ENCODE measurements around the gene ZHX3. TPM values are rescaled to one million over a fixed set of nuclear protein-coding genes. Genes with fewer than 3 reads are reported as not detected.

The ZHX3 gene
- total RNA-seq, 1 donor from 2014 or later: 8.2 TPM

DNA sequence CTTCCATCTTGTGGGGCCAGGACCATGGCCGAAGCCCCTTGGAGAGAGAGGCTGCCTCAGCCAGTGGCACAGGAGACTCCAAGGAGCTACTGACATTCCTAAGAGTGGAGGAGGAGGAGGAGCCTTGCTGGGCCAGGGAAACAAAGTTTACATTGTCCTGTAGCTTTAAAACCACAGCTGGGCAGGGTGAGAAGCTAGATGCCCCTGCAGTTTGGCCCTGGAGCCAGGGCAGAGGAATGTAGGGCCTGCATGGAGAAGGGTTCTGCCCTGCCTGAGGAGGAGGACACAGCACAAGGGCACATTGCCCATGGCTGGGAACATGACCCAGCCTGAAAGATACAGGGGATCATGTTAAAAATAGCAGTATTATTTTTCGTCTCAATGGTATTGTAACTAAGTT lies 142.7 kb downstream of the ZHX3 start:
- no peaks in the 10 kb centered on the region for H3K27me3 Mint-ChIP-seq (ENCODE audit: low read depth)
- no peaks in the 10 kb centered on the region for H3K9me3 Mint-ChIP-seq
- no peak overlapping the region for H3K4me3 Mint-ChIP-seq (ENCODE audit: low read depth)
- intact Hi-C loops (cut with micrococcal nuclease): loop anchor here (5.0 kb wide), 1 partner anchor 37 kb away; the partner anchor contains the start of gene PLCG1
- DNase-seq (ENCODE audit: low spot score): peak; percentile 3
- peaks cover 67% of the 10 kb centered on the region for H3K36me3 Mint-ChIP-seq (ENCODE audit: low read depth)
- H3K27ac Mint-ChIP-seq: peak overlapping the region; percentile 47
- peaks cover 2% of the 10 kb centered on the region for H3K4me1 Mint-ChIP-seq (ENCODE audit: low read depth)

DNA sequence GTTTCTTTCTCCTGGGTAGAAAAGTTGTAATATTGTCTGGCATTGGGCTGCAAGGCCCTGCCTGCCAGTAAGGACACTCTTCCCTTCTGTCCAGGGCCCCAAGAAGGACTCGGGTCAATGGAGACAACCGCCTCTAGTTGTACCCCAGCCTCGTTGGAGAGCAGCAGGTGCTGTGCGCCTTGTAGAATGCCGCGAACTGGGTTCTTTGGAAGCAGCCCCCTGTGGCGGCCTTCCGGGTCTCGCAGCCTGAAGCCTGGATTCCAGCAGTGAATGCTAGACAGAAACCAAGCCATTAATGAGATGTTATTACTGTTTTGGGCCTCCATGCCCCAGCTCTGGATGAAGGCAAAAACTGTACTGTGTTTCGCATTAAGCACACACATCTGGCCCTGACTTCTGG lies 143.2 kb downstream of the ZHX3 start:
- Mint-ChIP-seq H3K27me3 (ENCODE audit: low read depth) (no peaks in the 10 kb centered on the region), H3K36me3 (ENCODE audit: low read depth) (peaks cover 71% of the 10 kb centered on the region), H3K9me3 (no peaks in the 10 kb centered on the region), H3K4me1 (ENCODE audit: low read depth) (peaks cover 2% of the 10 kb centered on the region), H3K4me3 (ENCODE audit: low read depth) (no peak overlapping the region), H3K27ac (peak overlapping the region; percentile 36)
- intact Hi-C loops (cut with micrococcal nuclease): loop anchor here (5.0 kb wide), 1 partner anchor 37 kb away; the partner anchor contains the start of gene PLCG1
- DNase-seq (ENCODE audit: low spot score): peak; percentile 6

DNA sequence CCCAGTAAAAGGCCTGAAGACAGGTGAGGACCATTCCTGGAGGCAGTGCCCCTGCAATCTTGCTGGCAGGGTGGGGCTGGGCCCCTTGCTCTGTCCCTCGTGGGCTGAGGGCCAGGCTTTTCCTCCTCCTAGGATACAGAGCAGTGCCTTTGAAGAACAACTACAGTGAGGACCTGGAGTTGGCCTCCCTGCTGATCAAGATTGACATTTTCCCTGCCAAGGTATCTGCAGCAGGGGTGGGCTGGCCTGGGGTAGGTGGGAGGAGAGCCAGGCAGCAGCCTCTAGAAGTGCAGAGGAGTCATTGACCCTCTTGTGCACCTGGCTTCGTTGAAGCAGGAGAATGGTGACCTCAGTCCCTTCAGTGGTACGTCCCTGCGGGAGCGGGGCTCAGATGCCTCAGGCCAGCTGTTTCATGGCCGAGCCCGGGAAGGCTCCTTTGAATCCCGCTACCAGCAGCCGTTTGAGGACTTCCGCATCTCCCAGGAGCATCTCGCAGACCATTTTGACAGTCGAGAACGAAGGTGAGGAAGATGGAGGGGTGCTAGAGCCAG lies 143.7 kb downstream of the ZHX3 start:
- no peak overlapping the region for H3K27ac Mint-ChIP-seq
- peaks cover 73% of the 10 kb centered on the region for H3K36me3 Mint-ChIP-seq (ENCODE audit: low read depth)
- H3K4me3 Mint-ChIP-seq (ENCODE audit: low read depth): no peak overlapping the region
- peaks cover 2% of the 10 kb centered on the region for H3K4me1 Mint-ChIP-seq (ENCODE audit: low read depth)
- no peak for DNase-seq (ENCODE audit: low spot score)
- no peaks in the 10 kb centered on the region for H3K9me3 Mint-ChIP-seq
- no peaks in the 10 kb centered on the region for H3K27me3 Mint-ChIP-seq (ENCODE audit: low read depth)
- intact Hi-C loops (cut with micrococcal nuclease): loop anchor here (1.0 to 5.0 kb wide), 3 partner anchors 37 to 167 kb away; partner anchors contain the start of genes LPIN3 and PLCG1

DNA sequence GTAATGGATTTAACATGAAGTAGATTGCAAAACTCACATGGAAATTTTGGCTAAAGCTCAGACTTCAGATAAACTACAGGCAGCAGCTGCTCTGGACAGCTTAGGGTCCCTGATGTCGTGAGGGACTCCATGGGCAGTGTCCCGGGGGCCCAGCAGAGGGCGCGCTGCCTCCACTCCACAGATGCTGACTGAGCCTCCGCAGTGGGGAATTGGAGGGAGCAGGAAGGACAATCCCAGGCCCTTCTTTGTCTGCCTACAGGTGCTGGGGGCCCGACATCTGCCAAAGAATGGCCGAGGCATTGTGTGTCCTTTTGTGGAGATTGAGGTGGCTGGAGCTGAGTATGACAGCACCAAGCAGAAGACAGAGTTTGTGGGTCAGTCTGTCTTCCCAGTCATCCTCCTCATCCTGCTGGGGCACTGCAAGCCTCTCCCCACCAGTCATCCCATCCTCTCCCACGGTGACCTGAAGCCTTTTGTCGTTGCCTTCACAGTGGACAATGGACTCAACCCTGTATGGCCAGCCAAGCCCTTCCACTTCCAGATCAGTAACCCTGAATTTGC lies 144.3 kb downstream of the ZHX3 start:
- Mint-ChIP-seq H3K27ac (no peak overlapping the region), H3K36me3 (ENCODE audit: low read depth) (peaks cover 76% of the 10 kb centered on the region), H3K9me3 (no peaks in the 10 kb centered on the region), H3K27me3 (ENCODE audit: low read depth) (no peaks in the 10 kb centered on the region), H3K4me3 (ENCODE audit: low read depth) (no peak overlapping the region), H3K4me1 (ENCODE audit: low read depth) (peaks cover 2% of the 10 kb centered on the region)
- no peak for DNase-seq (ENCODE audit: low spot score)
- intact Hi-C loops (cut with micrococcal nuclease): loop anchor here (1.0 to 5.0 kb wide), 3 partner anchors 36 to 168 kb away; partner anchors contain the start of genes LPIN3 and PLCG1

GRCh38 chr20:41172296-41173140 lies 145.0 kb downstream of the ZHX3 start:
- H3K27ac Mint-ChIP-seq: no peak overlapping the region
- peaks cover 73% of the 10 kb centered on the region for H3K36me3 Mint-ChIP-seq (ENCODE audit: low read depth)
- DNase-seq (ENCODE audit: low spot score): no peak
- no peak overlapping the region for H3K4me3 Mint-ChIP-seq (ENCODE audit: low read depth)
- H3K4me1 Mint-ChIP-seq (ENCODE audit: low read depth): peaks cover 3% of the 10 kb centered on the region
- intact Hi-C loops (cut with micrococcal nuclease): loop anchor here (1.0 to 5.0 kb wide), 3 partner anchors 35 to 168 kb away; partner anchors contain the start of genes LPIN3 and PLCG1
- no peaks in the 10 kb centered on the region for H3K27me3 Mint-ChIP-seq (ENCODE audit: low read depth)
- H3K9me3 Mint-ChIP-seq: no peaks in the 10 kb centered on the region

GRCh38 chr20:41171736-41172295 lies 145.7 kb downstream of the ZHX3 start:
- DNase-seq (ENCODE audit: low spot score): no peak
- Mint-ChIP-seq H3K9me3 (no peaks in the 10 kb centered on the region), H3K27me3 (ENCODE audit: low read depth) (no peaks in the 10 kb centered on the region), H3K36me3 (ENCODE audit: low read depth) (peaks cover 80% of the 10 kb centered on the region), H3K27ac (peak overlapping the region; percentile 19), H3K4me1 (ENCODE audit: low read depth) (peaks cover 10% of the 10 kb centered on the region), H3K4me3 (ENCODE audit: low read depth) (no peak overlapping the region)
- intact Hi-C loops (cut with micrococcal nuclease): loop anchor here (2.0 to 5.0 kb wide), 2 partner anchors 35 to 169 kb away; partner anchors contain the start of genes LPIN3 and PLCG1

GRCh38 chr20:41170386-41171105 lies 147.0 kb downstream of the ZHX3 start:
- no peak for DNase-seq (ENCODE audit: low spot score)
- H3K9me3 Mint-ChIP-seq: no peaks in the 10 kb centered on the region
- peaks cover 84% of the 10 kb centered on the region for H3K36me3 Mint-ChIP-seq (ENCODE audit: low read depth)
- intact Hi-C loops (cut with micrococcal nuclease): loop anchor here (5.0 kb wide), 1 partner anchor 33 kb away; the partner anchor contains the start of gene PLCG1
- H3K4me1 Mint-ChIP-seq (ENCODE audit: low read depth): peaks cover 16% of the 10 kb centered on the region
- no peaks in the 10 kb centered on the region for H3K27me3 Mint-ChIP-seq (ENCODE audit: low read depth)
- H3K27ac Mint-ChIP-seq: no peak overlapping the region
- H3K4me3 Mint-ChIP-seq (ENCODE audit: low read depth): no peak overlapping the region

DNA sequence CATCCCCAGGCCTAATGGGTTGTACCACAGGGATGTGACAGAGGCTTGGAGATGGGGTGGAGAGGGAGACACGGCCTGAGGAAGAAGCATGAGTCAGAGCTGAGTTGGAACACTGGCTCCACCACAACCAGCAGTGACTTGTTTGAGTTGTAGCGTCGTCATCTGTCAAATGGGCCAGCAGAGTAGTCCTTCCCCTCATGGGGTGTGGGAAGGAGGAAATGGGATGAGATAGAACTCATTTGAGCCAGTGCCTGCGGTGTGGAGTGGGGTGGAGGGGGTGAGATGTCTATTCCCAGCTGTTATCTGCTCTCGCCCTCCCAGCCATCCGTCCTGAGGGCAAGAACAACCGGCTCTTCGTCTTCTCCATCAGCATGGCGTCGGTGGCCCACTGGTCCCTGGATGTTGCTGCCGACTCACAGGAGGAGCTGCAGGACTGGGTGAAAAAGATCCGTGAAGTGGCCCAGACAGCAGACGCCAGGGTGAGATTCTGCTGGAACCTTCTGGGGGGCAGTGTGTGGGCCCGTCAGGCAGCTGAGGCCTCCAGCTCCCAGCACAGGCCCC lies 147.7 kb downstream of the ZHX3 start:
- intact Hi-C loops (cut with micrococcal nuclease): loop anchor here (5.0 kb wide), 1 partner anchor 33 kb away; the partner anchor contains the start of gene PLCG1
- H3K9me3 Mint-ChIP-seq: no peaks in the 10 kb centered on the region
- H3K36me3 Mint-ChIP-seq (ENCODE audit: low read depth): peaks cover 84% of the 10 kb centered on the region
- H3K27ac Mint-ChIP-seq: no peak overlapping the region
- H3K27me3 Mint-ChIP-seq (ENCODE audit: low read depth): no peaks in the 10 kb centered on the region
- H3K4me1 Mint-ChIP-seq (ENCODE audit: low read depth): peaks cover 17% of the 10 kb centered on the region
- DNase-seq (ENCODE audit: low spot score): no peak
- no peak overlapping the region for H3K4me3 Mint-ChIP-seq (ENCODE audit: low read depth)

GRCh38 chr20:41169162-41169690 lies 148.3 kb downstream of the ZHX3 start:
- no peak overlapping the region for H3K27ac Mint-ChIP-seq
- H3K9me3 Mint-ChIP-seq: no peaks in the 10 kb centered on the region
- intact Hi-C loops (cut with micrococcal nuclease): no loop called here
- H3K36me3 Mint-ChIP-seq (ENCODE audit: low read depth): peaks cover 84% of the 10 kb centered on the region
- DNase-seq (ENCODE audit: low spot score): no peak
- no peak overlapping the region for H3K4me3 Mint-ChIP-seq (ENCODE audit: low read depth)
- peaks cover 17% of the 10 kb centered on the region for H3K4me1 Mint-ChIP-seq (ENCODE audit: low read depth)
- no peaks in the 10 kb centered on the region for H3K27me3 Mint-ChIP-seq (ENCODE audit: low read depth)

DNA sequence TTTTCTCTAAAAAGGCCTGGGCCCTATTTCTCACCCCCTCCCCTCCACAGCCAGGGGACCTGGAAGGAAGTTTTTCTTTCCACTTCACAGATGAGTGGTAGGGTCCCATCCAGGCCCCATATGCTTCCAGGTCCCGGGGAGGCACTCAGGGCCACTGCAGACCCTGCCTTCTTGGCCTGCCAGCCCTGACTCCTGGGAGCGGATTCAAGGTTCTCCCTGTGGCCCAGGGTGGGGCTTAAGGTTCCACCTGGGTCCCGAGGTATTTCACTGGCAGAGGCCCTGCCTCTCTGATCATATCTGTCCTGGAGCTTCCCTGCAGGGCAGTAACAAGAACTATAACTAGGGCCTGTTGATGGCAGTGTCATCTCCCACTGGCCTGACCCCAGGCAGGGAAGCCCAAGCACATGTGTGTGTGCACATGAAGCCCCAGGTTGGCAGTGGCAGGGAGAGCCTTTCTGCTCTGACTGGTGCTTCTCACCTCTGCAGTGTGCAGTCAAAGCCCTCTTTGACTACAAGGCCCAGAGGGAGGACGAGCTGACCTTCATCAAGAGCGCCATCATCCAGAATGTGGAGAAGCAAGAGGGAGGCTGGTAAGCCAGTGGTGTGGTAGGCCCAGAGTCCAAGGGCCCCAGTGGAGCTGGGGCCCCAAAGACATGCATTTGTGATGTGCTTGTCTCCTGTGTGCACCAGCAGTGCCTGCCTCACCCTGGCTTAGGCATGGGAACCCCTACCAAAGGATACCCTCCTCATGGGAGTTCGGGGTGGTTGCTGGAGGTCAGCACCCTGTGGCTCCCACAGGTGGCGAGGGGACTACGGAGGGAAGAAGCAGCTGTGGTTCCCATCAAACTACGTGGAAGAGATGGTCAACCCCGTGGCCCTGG lies 149.0 kb downstream of the ZHX3 start:
- no peaks in the 10 kb centered on the region for H3K9me3 Mint-ChIP-seq
- intact Hi-C loops (cut with micrococcal nuclease): no loop called here
- no peak for DNase-seq (ENCODE audit: low spot score)

More for the DNA sequence above, 149.0 kb downstream of the ZHX3 start:
- Mint-ChIP-seq H3K27me3 (ENCODE audit: low read depth) (no peaks in the 10 kb centered on the region), H3K36me3 (ENCODE audit: low read depth) (peaks cover 85% of the 10 kb centered on the region), H3K4me3 (ENCODE audit: low read depth) (no peak overlapping the region), H3K27ac (no peak overlapping the region), H3K4me1 (ENCODE audit: low read depth) (peaks cover 17% of the 10 kb centered on the region)

Data from activated T-helper 2 cell treated with anti-CD3 and anti-CD28 coated beads, Interferon-gamma antibody, Interleukin-2, Interleukin-4, amounts not matched to agents 10 μg/mL and 5 μg/mL and 100 μg/mL, durations not matched to agents 14 hours and 24 hours and 36 hours (primary cell).